GM12801 (cell line): ENCODE results near the gene PFDN1.

Experiments used
- TF ChIP-seq, protein P1 (sequence below): IDR thresholded peaks from one replicate; pipeline ENCODE4 v1.5.1; 2011; ENCODE audit warnings: control low read depth; ENCODE audit not compliant: insufficient read length; ENCODE audit errors: extremely low read depth

Gene PFDN1

DNA sequence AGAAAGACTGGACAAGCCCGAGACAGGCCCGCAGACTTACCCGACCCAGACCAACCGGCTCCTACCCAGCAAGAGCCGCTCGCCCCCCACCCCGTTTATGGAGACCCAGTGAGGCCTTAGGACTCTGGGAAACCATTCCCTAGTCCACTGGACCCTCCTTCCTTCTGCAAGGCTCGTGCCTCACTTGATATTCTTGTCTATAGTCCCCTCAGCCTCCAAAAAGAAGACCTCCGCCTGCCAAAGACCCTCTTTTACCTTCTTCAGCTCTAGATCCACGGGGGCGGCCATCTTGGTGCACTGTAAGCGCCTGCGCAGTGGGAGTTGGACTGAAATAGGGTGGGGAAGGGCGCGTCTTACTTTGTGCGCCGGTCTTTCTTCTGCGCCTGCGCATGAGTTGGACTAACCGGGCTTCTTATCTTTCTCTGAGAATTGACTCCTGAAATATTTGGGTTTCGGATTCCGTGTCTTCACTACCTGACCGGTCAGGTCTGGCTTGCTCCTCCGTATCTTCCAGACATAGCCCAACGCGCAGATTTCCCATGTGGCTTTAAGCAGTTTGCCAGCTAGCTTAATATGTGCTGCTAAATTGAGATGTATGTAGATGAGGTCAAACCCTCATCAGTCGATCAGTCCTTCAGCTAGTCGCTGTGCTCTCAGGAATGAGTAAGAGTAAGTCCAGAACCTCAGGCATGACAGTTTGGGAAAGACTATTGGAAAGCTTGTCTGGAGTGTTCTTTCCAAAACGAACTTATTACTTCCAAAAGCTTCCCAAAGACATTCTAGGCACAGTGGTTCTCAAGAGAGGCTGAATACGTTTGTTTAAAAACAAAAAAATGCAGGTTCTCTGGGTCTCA lies at the start of gene PFDN1:
Gene PFDN1, minus strand, starts transcription at position 316 of the 854 bp plus-strand sequence. Its CDS starts 28 bp downstream, at position 288.
- TF ChIP-seq, protein P1, sequence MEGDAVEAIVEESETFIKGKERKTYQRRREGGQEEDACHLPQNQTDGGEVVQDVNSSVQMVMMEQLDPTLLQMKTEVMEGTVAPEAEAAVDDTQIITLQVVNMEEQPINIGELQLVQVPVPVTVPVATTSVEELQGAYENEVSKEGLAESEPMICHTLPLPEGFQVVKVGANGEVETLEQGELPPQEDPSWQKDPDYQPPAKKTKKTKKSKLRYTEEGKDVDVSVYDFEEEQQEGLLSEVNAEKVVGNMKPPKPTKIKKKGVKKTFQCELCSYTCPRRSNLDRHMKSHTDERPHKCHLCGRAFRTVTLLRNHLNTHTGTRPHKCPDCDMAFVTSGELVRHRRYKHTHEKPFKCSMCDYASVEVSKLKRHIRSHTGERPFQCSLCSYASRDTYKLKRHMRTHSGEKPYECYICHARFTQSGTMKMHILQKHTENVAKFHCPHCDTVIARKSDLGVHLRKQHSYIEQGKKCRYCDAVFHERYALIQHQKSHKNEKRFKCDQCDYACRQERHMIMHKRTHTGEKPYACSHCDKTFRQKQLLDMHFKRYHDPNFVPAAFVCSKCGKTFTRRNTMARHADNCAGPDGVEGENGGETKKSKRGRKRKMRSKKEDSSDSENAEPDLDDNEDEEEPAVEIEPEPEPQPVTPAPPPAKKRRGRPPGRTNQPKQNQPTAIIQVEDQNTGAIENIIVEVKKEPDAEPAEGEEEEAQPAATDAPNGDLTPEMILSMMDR = no peak

DNA sequence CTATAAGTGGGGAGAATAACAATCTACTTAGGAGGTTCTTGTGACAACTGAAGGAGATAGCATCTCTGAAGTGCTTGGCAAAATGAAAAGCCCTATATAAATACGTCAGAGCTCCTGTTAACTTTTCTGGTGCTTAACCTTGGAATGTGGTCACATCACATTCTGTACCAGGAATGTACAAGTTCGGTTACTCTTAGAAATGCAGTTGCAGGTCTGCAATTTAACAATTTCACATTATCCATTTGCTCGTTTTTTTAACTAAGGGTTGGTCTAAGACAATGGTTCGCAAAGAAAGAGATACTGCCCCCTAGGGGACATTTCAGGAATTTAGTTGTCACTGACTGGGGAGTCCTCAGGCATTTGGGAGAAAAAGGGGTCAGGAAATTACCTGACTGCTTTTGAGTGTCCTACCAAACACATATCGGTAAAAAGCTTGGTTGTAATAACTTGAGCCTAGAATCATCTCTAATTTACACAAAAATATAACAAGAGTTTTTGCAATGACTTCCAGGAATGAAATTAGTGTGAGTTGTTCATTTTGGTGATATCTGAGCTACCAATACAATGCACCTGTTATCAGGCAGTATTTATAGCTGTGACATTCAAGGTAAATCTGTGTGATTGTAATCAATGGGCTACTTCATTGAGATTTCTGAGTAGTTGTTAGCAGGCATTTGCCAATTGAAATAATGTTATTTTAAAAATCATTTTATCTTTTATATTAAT lies 48.9 kb upstream of the PFDN1 start:
- TF ChIP-seq, protein P1 = no peak

DNA sequence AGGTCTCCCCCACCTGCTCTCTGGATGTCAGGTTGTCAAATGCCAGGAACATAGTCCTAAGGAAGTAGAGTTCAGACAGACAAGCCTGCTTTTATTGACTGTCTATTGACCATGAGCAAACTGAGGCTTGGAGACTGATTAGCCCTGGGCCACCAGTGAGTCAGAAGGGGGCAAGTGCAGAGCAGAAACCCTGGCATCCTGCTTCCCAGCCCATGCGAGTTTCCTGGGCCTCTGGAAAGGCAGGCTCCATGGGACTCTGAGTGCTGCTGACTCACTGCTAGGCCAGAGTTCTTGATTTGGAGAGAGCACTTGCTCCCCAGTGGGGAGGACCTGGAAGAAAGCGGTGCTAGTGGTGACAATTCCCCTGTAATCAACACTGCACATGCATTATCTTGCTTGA lies 46.3 kb upstream of the PFDN1 start:
- TF ChIP-seq, protein P1 = no peak

- TF ChIP-seq, protein P1 = no peak
Observed at GRCh38 chr5:140348104-140348503, 45.2 kb upstream of the PFDN1 start.

GRCh38 chr5:140347360-140347759 lies 44.5 kb upstream of the PFDN1 start:
- TF ChIP-seq, protein P1 = no peak

- TF ChIP-seq, protein P1 = no peak
Observed at GRCh38 chr5:140346348-140347221, 43.7 kb upstream of the PFDN1 start, which contains the start of gene HBEGF. Gene HBEGF (minus strand): TSS chr5:140346603. CDS start chr5:140346328, 275 bp downstream.
